Gastrocnemius medialis (tissue), 4 donors: ENCODE data around the gene SHB.

ENCODE experiments used
- POLR2A ChIP-seq, 2 donors: fragments of 450-650 bp; IDR thresholded peaks; one replicate each; pipeline ENCODE4 v1.6.1; 2017; ENCODE audit warnings: antibody characterized with exemption in 2 of 2, mild to moderate bottlenecking in 2 of 2, moderate library complexity in 2 of 2
- TF ChIP-seq, protein P1 (sequence below), 5 experiments: fragments of 450-650 bp in 3 of 5; fragments of 200-600 bp in 2 of 5; sonication (generic) in 2 of 5; IDR thresholded peaks in 4 of 5; conservative IDR thresholded peaks in 1 of 5; 1 replicate in 4 of 5; 2 replicates in 1 of 5; pipeline ENCODE4 v1.5.1; 2016 to 2019; ENCODE audit warnings: antibody characterized with exemption in 5 of 5, mild to moderate bottlenecking in 3 of 5, moderate library complexity in 3 of 5

DNA sequence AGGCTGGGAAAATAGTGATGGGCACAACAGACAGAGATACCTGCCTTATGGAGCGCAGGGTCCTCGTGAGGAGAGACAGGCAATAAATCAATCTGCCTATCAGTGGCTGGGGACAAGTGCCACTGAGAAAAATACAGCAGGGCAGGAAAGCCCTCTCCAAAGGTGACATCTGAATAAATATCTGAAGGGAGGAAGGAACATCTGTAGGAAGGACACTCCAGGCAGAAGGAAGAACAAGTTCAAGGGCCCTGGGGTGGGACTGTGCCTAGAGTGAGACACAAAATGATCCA lies 111.4 kb downstream of the SHB start:
- TF ChIP-seq, protein P1, sequence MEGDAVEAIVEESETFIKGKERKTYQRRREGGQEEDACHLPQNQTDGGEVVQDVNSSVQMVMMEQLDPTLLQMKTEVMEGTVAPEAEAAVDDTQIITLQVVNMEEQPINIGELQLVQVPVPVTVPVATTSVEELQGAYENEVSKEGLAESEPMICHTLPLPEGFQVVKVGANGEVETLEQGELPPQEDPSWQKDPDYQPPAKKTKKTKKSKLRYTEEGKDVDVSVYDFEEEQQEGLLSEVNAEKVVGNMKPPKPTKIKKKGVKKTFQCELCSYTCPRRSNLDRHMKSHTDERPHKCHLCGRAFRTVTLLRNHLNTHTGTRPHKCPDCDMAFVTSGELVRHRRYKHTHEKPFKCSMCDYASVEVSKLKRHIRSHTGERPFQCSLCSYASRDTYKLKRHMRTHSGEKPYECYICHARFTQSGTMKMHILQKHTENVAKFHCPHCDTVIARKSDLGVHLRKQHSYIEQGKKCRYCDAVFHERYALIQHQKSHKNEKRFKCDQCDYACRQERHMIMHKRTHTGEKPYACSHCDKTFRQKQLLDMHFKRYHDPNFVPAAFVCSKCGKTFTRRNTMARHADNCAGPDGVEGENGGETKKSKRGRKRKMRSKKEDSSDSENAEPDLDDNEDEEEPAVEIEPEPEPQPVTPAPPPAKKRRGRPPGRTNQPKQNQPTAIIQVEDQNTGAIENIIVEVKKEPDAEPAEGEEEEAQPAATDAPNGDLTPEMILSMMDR (IDR thresholded peaks at IDR 0.05 in 4 of 5, conservative IDR thresholded peaks at IDR 0.05 in 1 of 5) = no peak
- TF ChIP-seq POLR2A (IDR thresholded peaks at IDR 0.05) = no peak
